HG03064 (cell line): ENCODE data around the gene ATRNL1.

ENCODE experiments used
- ATAC-seq: cut with Tn5 transposase; IDR thresholded peaks from one replicate; pipeline ENCODE4 v1.9.1; 2021; ENCODE audit warnings: low read depth; ENCODE audit not compliant: unreplicated experiment

Gene ATRNL1

DNA sequence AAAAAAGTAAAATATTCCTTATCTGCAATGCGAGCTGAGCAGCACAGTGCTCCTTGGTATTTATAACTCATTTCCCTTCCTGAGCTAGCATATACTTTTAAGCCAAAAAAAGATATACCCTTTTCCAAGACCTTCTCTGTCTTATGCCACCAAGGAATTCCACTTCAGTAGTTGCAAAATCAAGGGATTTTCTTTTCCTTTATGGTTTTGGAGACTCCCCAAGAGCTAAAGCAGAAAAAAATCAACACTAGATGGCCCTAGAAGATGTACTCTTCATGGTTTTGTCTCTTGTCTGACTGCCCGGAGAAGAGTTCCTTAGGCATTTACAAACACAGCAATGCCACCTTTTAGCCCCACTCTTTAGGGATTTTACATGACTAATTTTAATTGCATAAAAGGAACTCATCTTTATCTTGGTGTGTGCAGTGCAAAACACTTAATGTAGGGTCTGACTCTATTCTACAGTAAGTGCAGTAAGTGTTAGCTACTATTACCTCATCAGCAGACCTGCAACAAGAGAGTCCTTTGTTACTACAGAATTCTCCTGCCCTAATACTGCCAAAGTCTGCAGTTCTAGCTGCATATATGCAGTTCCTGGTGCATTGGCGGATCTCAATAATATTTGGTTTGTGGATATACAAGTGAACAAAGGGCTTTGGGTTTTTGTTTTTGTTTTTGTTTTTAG is 736.5 kb downstream of the ATRNL1 start:
- no peak for ATAC-seq

DNA sequence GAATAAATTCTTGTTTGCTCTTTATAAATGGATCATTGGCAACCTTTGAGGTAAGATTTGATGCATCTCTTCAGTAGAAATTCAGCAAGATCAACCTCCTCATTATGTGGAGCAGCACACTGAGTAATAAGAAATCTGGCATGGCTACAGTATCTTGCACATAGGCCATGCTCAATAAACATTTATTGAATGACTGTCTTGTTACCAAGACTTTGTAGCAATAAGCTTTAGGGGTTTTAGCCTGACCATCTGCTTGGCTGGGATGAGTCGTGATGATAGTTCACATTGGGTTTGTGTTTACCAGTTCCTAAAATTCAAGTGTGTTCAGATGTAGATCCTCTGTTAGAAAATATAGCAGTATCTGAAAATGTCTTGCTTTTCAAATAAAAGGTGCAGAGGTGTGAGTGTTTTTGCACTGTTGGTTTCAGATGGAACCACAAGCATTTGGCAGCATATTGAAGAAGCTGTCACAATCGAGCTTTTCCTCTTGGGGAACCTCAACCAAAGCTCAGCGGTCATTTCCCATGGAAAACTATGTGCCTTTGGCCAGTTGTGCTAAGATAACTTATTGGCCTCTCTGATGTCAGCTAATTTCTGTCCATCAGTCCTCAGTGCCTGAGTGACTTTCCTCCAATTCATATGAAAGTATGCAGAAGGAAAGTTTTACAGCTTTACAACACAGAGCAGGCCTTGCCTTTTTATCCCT is 737.3 kb downstream of the ATRNL1 start:
- no peak for ATAC-seq

DNA sequence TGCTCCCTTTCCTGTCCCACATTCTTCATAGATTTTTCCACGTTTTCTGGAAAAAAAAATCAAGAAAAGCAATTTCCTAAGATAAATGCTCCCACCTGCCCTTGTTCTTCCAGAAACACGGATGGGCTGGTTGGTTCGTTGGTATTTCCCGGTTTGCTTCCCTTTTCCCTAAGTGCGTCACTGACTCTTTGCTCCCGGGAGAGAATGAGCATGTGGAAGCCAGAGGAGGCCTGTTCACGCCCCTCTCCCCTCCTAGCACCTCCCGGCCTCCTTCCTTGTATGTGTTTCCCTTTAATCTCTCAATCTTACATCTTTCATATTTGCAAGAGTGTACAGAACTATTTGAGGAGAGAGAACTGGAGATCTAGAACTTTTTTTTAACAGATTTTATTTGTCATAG is 737.9 kb downstream of the ATRNL1 start:
- ATAC-seq, result no peak

DNA sequence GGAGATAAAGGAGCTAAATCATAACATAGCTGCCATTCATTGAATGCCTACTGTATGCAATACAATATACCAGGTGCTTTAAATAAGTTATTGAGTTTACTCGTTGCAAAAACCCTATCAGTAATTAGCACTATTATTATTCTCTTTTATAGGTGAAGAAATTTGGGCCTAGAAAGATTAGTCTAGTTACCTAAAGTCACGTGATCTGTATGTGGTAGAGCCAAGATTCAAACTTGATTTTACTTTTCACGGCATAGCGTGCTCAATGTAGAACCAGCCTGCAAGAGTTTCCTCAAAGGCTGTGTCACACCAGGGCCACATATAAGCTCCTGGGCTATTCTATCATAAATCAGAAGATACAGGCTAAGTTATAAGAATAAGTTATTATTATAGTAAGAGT is 740.0 kb downstream of the ATRNL1 start:
- ATAC-seq, result no peak

DNA sequence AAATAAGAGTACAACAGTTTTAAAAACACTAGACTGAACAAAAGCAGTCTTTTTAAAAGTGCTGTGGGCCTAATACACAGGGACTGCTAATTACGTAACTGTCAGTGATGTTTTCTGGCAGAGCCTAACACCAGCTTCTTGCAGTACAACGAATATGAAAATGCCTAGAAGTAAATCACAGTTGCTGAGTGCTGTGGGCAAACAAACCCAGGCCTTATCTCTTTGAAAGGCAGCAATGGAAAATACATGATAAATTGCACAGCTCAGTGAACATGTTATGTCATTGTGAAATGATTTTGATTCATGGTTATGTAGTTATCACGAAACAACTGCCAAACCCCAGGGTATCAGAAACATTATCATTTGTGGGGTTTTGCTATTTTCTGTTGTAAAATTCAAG is 751.4 kb downstream of the ATRNL1 start:
- no peak for ATAC-seq

DNA sequence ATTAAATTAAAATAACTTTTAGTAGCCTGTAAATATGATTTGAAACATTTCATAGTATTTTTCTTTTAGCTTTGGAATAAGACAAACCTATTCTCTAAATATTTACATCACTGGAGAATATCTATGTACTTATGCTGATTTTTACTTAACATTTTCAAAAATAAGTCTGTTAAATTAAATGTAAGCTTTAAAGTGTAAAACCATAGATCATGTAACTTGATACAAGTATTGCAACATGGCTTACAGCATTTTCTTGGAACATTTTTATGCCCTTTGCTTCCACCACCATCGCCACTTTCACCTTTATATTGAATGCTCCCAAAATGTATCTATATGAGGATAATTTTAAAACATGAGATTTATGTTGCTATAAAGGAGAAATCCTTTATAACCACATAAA is 752.8 kb downstream of the ATRNL1 start:
- ATAC-seq, result no peak

DNA sequence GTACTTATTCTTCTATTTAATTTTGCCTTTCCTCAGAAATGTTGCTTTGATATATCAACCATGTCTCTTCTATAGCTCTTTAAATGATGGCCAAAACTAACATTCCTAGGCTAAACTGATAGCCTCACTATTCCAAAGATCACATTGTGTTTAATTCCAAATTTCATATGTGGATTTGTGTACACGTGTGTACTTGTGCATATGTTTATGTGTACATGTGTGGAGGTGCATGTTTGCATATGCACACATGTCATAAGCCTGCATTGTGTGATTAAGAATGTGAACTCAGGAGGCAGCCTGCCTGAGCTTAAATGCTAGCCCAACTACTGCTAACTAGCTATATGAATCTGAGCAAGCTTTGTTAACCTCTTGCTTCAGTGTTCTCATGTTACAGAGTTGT is 753.4 kb downstream of the ATRNL1 start:
- ATAC-seq, result no peak

DNA sequence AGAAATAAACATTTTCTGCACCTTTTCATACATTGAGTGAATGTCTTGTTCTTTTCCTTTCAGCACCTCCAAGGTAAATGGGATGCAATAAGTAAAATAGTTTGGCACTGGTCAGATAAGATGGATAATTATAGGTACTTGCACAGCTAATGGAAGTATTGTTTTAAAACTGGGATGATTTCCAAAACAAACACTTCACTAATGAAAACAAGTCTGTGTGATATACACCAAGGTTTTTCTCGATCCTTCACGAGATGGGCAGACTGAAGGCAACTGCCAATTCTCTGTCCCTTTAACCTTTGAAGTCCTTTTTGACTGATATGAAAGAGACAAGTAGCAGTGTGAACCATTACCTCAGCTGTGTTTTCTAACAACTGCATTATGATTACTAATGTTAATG is 756.0 kb downstream of the ATRNL1 start:
- ATAC-seq, result no peak

DNA sequence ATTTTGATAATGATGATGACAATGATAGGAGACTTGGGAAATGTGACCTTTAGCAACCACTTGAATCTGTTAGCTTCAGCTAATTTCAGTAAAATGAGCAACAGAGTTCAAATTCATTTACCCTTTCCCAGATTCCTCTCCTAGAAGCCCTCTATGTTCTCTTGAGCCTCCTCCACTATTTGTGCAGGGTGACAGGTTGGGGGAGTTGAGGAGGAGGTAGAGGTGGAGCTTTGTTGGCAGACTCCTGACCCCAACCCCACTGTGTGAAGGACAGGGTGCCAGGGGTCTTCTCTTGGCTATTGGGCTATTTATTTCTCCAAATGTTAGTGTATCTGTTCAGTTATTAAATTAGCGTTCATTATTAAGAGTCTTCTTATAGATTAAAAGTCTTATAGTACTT is 757.5 kb downstream of the ATRNL1 start:
- no peak for ATAC-seq

DNA sequence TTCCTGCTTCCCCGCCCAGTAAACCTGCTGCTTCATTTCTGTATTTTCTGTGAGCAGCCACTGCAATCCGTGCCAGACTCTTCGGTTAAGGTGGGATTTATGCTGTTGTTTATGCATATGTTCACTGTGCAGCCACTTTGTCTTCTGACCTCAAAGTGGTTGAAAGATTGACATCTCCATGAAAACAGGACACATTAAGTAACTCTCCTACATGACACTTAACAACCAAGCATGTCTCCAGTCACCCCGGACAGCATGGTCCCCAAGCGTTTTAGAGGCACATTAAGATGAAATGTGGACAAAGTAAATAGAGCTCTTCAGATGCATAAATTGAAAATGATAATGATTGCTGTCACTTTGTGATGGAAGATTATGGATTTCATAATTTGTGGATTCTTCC is 758.5 kb downstream of the ATRNL1 start:
- ATAC-seq, result no peak

DNA sequence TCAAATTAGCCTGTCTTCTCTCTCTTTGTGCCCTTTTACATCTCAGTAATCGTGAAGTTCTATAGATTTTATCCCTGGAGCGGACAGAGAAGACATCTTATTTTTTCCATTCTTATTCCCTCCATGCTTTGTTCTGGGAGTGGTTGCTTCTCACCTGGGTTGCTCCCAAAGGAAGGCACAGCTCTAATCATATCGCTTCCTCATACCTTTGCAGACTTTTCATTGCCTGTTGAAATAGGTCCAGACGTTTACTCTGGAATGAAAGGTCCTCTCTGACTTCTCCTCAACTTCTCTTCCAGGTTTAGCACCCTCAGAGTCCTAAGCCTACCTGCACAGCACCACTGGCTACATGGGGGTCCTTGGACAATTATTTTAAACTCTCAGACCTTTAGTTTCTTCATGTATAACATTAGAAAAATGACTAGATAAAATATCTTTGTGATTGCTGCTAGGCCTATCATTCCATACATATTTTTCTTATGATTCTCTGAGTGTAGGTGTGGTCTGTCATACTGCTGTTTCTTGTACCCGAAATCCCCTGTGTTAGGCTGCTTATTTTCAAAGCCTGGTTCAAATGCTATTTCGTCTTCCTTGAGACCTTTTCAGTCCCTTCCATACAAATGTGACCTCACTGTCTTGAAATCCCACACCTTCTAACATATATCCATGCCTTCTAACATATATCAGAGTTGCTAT is 761.7 kb downstream of the ATRNL1 start:
- ATAC-seq, result no peak

DNA sequence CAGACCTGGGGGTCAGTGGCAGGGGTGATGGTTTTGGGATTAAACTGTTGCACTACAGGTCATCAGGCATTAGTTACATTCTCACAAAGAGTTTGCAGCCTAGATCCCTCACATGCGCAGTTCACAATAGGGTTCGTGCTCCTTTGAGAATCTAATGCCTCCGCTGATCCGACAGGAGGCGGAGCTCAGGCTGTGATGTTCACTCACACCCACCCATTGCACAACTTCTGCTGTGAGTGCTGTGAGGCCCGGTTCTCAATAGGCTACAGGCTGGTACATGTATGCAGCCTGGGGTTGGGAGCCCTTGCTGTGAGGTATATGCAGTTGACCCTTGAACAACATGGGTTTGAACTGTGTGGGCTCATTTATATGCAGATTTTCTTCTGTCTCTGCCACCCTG is 763.4 kb downstream of the ATRNL1 start:
- no peak for ATAC-seq

DNA sequence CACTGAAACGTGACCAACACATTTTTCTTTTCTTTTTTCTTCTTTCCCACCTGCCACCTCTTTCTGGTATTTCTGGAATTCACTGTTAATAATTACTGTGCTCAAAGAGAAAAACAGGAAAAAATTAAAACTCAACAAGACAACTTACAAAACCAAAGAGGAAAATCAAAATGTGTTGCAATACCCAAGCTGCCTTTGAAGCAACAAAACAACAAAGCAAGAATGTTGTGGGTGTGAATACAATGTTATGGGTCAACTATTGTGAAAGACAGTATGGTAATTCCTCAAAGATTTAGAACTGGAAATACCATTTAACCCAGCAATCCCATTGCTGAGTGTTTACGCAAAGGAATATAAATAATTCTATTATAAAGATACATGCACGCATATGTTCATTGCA is 764.7 kb downstream of the ATRNL1 start:
- ATAC-seq, result no peak

DNA sequence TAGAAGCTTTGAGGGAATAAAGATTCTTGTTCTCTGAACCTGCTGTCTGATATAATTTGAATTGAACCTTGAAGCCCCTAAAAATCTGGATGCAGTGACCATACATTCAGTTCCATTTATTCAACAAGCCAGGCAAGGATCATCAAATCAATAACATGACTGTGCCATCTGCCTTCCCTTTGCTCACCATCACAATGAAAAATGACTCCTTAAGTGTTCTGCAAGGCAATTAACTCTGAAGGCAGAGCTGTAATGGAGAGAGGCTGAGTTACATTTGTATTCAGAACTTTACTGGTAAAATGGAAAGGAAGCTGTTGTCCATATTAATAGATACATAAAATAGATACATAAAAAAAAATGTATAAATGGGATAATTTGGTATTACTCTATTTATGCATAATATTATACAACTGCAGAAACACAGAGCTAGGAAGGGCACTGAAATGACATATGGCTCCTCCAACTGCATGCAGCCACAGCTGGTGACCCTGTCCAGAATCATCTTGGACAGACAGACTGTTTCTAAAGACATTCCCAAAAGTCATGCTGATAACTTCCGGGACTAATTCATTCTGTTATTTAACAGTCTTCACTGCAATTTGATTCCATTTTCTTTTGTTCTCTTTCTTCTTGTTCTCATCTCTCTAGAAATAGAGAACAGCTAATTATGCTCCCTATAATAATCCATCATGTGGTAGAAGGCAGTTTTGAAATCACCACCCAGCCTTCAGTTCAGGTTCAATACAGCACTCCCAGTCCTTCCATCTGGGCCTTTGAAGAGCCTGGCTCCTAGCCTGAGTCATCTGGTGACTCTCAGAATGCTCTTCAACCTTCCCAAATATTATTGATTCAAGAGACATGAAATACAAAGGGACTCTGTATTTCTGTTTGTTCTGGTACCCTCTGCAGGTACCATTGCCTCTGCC is 767.3 kb downstream of the ATRNL1 start:
- no peak for ATAC-seq

DNA sequence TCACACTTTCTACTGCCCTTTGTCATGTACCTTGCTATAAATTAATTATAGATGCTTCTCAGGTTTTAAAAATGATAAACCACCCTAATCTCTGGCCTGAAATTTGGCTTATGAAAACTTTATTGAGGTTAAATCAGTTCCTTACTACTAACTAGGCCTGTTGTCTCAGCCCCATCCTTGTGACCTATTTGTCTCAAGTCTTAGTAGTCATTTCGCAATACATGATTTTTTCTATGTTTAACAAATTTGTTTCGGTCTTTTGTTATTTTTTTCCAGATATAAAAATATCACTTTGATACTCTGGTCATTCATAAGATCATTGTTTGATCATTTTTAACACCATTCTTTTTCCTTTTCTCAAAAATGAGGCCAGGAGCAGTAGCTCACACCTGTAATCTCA is 768.3 kb downstream of the ATRNL1 start:
- no peak for ATAC-seq

DNA sequence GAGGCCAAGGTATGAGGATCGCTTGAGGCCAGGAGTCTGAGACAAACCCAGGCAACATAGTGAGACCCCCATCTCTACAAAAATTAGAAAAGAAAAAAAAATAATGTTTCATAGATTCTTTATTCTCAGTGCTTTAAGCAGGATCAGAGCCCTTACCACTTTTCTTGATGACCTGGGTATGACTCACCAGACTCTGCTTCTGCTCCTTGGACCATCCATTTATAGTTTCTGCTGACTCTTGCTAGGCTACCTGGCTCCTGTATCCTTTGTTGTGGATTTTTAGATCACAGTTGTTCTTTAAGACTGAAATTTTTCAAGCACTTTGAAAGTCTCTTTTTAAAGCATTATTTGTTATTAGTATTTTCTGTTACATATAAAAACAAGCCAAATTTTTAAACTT is 768.7 kb downstream of the ATRNL1 start:
- ATAC-seq, result no peak

DNA sequence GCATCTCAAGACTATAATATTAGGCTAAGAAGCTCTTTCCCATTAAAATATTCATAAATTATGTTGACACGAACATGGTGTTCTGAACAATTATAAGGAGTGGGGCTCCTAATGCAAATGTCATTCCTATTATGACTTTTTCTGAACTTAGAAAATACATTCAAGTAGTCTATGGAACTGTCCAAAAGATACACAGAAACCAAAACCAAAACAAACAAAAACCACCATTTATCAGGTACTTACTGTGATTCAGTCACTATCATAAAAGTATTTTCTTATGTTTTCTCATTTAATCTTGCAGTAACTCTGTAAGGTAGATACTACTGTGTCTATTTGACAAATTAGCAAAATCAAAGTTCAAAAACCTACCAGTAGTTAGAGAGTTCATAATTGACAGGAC is 773.0 kb downstream of the ATRNL1 start:
- no peak for ATAC-seq

DNA sequence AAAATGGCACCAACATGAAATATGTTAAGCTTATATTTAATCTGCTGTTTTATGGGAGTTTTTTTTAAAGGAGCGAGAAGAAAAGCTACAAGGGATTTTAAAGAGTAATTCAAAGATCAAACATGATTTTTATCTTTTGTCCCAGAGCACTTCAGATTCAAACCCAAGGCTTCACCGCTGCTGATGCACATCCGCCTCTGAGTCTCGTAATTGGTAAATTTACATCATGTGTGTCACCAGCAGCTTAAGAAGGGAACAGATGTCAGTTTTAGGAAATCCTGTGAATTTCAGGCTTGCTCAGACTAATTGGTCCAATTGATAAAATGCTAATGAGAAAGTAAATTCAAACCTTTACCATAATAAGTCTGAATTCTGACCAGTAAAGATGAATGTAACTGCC is 773.5 kb downstream of the ATRNL1 start:
- ATAC-seq, result no peak

DNA sequence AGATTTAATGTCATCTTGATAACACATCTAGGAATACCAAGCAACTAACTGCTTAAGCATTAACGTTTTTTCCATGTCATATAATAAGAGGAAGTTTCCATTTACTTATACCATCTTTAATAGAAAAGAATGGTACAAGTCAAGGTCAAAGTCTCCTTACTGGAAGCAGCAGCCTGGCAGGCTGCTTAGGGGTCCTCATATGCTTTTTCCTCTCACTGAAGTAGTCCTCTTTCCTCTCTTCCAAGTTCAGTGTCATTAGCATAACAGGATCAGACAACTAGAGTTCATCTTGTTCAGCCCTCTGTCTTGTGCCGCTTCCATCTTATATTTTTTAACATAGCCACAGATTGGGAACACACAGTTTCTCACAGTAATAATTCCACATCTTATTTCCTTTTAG is 774.1 kb downstream of the ATRNL1 start:
- no peak for ATAC-seq

DNA sequence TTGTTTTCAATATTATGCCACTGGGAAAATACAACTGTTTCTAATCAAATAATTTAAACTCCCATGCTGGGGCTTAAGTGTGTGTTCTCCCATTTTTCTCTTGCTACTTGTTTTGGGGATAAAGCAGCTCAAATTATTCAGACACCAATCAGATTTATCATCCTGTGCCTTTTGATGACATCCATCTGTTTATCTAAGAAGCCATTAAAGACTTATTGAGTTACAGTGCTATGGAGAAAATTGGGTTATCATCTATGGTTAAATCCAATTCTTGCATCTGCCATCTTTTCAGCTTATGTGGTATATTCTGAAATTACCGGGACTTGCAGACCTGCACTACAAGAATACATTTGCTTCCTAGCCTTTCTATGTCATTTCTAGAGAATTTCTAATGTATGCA is 778.7 kb downstream of the ATRNL1 start:
- no peak for ATAC-seq

DNA sequence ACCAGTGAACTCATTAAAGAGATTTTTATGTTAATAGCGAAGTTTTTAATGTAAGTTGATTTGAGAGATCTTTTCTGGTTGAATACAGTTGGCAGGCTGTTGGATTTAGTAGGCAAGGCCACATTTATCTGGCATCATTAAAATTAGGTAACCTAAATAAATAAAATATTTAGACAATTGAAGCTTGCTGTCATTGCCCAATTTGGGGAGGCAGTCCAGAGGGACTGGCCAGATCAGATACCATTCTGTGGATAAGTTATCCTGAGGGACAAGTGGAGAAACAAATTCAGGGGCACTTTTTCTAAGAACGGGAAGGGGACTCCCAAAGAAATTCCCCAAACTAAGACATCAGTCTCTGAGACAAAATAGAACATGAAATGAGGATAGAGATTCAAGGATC is 782.0 kb downstream of the ATRNL1 start:
- no peak for ATAC-seq
